Measurements from ENCODE around the gene ADGRF3.

DNA sequence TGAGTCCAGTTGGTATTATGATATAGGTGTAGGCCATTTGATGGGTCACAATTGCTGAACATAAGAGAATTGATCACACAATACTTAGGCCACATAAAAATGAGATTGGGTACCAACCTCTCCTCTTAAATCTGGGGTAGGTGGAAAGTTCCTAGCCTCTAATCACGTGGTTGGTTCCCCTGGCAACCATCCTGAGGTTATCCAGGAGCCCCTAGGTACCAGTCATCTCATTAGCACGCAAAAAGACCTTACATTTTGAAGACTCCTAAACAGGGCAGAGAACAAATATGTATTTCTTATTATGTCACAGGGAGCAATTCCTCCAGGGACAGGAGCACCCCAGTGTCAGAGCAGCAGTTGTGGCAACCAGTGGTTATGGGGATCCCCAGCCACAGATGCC is 13.3 kb downstream of the ADGRF3 start:
- TF ChIP-seq POLR2A (IDR thresholded peaks at IDR 0.05) = no peak
- TF ChIP-seq, protein P1, sequence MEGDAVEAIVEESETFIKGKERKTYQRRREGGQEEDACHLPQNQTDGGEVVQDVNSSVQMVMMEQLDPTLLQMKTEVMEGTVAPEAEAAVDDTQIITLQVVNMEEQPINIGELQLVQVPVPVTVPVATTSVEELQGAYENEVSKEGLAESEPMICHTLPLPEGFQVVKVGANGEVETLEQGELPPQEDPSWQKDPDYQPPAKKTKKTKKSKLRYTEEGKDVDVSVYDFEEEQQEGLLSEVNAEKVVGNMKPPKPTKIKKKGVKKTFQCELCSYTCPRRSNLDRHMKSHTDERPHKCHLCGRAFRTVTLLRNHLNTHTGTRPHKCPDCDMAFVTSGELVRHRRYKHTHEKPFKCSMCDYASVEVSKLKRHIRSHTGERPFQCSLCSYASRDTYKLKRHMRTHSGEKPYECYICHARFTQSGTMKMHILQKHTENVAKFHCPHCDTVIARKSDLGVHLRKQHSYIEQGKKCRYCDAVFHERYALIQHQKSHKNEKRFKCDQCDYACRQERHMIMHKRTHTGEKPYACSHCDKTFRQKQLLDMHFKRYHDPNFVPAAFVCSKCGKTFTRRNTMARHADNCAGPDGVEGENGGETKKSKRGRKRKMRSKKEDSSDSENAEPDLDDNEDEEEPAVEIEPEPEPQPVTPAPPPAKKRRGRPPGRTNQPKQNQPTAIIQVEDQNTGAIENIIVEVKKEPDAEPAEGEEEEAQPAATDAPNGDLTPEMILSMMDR (IDR thresholded peaks at IDR 0.05) = no peak
